Neural cell (in vitro differentiated cells): Measurements from ENCODE around the gene SUCLG1.

Source experiments
- EP300 ChIP-seq: fragments of 450-650 bp; conservative IDR thresholded peaks from 2 replicates; pipeline ENCODE4 v1.6.1; 2014; ENCODE audit warnings: antibody characterized with exemption, mild to moderate bottlenecking, moderate library complexity; ENCODE audit not compliant: poor library complexity, severe bottlenecking
- POLR2AphosphoS5 ChIP-seq: IDR thresholded peaks from 2 replicates; pipeline ENCODE4 v1.6.1; 2012
- REST ChIP-seq: IDR thresholded peaks from 2 replicates; pipeline ENCODE4 v1.6.1; 2012; ENCODE audit warnings: borderline replicate concordance
- SMC3 ChIP-seq: fragments of 450-650 bp; conservative IDR thresholded peaks from 2 replicates; pipeline ENCODE4 v1.6.1; 2014; ENCODE audit warnings: antibody characterized with exemption, mild to moderate bottlenecking, moderate library complexity; ENCODE audit not compliant: poor library complexity

GRCh38 chr2:84452624-84453023 lies 6.5 kb downstream of the SUCLG1 start:
- no peak for TF ChIP-seq EP300
- no peak for TF ChIP-seq SMC3
- TF ChIP-seq REST = no peak
- TF ChIP-seq POLR2AphosphoS5 = no peak
